Measurements from ENCODE around the gene REN. TPM values are rescaled to one million over a fixed set of nuclear protein-coding genes. Genes with fewer than 3 reads are reported as not detected.

REN gene
- total RNA-seq, 1 donor from 2014 or later = 0.89 TPM

- no peak for DNase-seq (ENCODE audit: low spot score)
Observed at GRCh38 chr1:204153667-204154066, 12.5 kb downstream of the REN start.

GRCh38 chr1:204152310-204153044, 13.7 kb downstream of the REN start:
- DNase-seq (ENCODE audit: low spot score) = no peak

GRCh38 chr1:204151552-204152309, 14.4 kb downstream of the REN start, which contains the start of gene ETNK2:
Gene ETNK2 (minus strand): TSS chr1:204152044. CDS start chr1:204151852, 192 bp downstream.
- no peak for DNase-seq (ENCODE audit: low spot score)

GRCh38 chr1:204150702-204151551, 15.2 kb downstream of the REN start:
- no peak for DNase-seq (ENCODE audit: low spot score)

GRCh38 chr1:204149635-204150565, 16.2 kb downstream of the REN start:
- DNase-seq (ENCODE audit: low spot score) = no peak

- DNase-seq (ENCODE audit: low spot score) = no peak
Observed at GRCh38 chr1:204149107-204149506, 17.0 kb downstream of the REN start.

GRCh38 chr1:204147406-204148383, 18.4 kb downstream of the REN start:
- no peak for DNase-seq (ENCODE audit: low spot score)

- no peak for DNase-seq (ENCODE audit: low spot score)
Observed at GRCh38 chr1:204146965-204147364, 19.2 kb downstream of the REN start.

GRCh38 chr1:204146309-204146708, 19.8 kb downstream of the REN start:
- no peak for DNase-seq (ENCODE audit: low spot score)

GRCh38 chr1:204145033-204145504, 21.1 kb downstream of the REN start:
- DNase-seq (ENCODE audit: low spot score) = no peak

- DNase-seq (ENCODE audit: low spot score) = no peak
Observed at GRCh38 chr1:204143276-204144041, 22.7 kb downstream of the REN start.

- no peak for DNase-seq (ENCODE audit: low spot score)
Observed at GRCh38 chr1:204142032-204142974, 23.8 kb downstream of the REN start.

GRCh38 chr1:204141131-204141530, 25.0 kb downstream of the REN start:
- no peak for DNase-seq (ENCODE audit: low spot score)

- no peak for DNase-seq (ENCODE audit: low spot score)
Observed at GRCh38 chr1:204139952-204140351, 26.2 kb downstream of the REN start.

- no peak for DNase-seq (ENCODE audit: low spot score)
Observed at GRCh38 chr1:204139088-204139487, 27.0 kb downstream of the REN start.

GRCh38 chr1:204136814-204137213, 29.3 kb downstream of the REN start:
- DNase-seq (ENCODE audit: low spot score) = no peak

- DNase-seq (ENCODE audit: low spot score) = no peak
Observed at GRCh38 chr1:204134103-204134502, 32.0 kb downstream of the REN start.

- DNase-seq (ENCODE audit: low spot score) = no peak
Observed at GRCh38 chr1:204132718-204133117, 33.4 kb downstream of the REN start.

Data from ureter (tissue), 1 donor.